NK-92 (cell line): ENCODE results near the gene C14orf119.

Experiments
- DNase-seq: peaks from one replicate; lab custom pipeline; 2025; ENCODE audit not compliant: unreplicated experiment; lab: John Stamatoyannopoulos, UW

Gene C14orf119

GRCh38 chr14:23060536-23061260, 34.6 kb upstream of the C14orf119 start:
- no peak for DNase-seq

GRCh38 chr14:23062002-23062401, 33.3 kb upstream of the C14orf119 start:
- no peak for DNase-seq

GRCh38 chr14:23063601-23064000, 31.7 kb upstream of the C14orf119 start:
- DNase-seq = no peak

- no peak for DNase-seq
These were observed 28.9 kb upstream of the C14orf119 start for GRCh38 chr14:23066368-23066767.

GRCh38 chr14:23066855-23067744, 28.2 kb upstream of the C14orf119 start:
- DNase-seq = no peak

- no peak for DNase-seq
These were observed 27.2 kb upstream of the C14orf119 start for GRCh38 chr14:23067847-23068788.

GRCh38 chr14:23068789-23069412, 26.4 kb upstream of the C14orf119 start:
- no peak for DNase-seq

- no peak for DNase-seq
These were observed 25.9 kb upstream of the C14orf119 start for GRCh38 chr14:23069413-23069806.

- no peak for DNase-seq
These were observed 24.8 kb upstream of the C14orf119 start for GRCh38 chr14:23070262-23071129.

- no peak for DNase-seq
These were observed 23.9 kb upstream of the C14orf119 start for GRCh38 chr14:23071244-23071920.

GRCh38 chr14:23071921-23072539, 23.3 kb upstream of the C14orf119 start:
- DNase-seq = no peak

- no peak for DNase-seq
These were observed 20.4 kb upstream of the C14orf119 start for GRCh38 chr14:23074906-23075305.

- no peak for DNase-seq
These were observed 18.4 kb upstream of the C14orf119 start for GRCh38 chr14:23076785-23077408.

- DNase-seq = no peak
These were observed 17.3 kb upstream of the C14orf119 start for GRCh38 chr14:23077962-23078361.

- no peak for DNase-seq
These were observed 16.6 kb upstream of the C14orf119 start for GRCh38 chr14:23078692-23079116.

GRCh38 chr14:23079716-23080115, 15.6 kb upstream of the C14orf119 start:
- no peak for DNase-seq

GRCh38 chr14:23080474-23080873, 14.8 kb upstream of the C14orf119 start:
- DNase-seq = no peak

GRCh38 chr14:23085458-23085857, 9.8 kb upstream of the C14orf119 start:
- DNase-seq = no peak
